ENCODE results near the gene ST8SIA1.

Gene ST8SIA1

GRCh38 chr12:22276867-22277266, 57.6 kb downstream of the ST8SIA1 start:
- H3K4me1 ChIP-seq (ENCODE audit: control insufficient read depth, low read depth, low read length): no peaks in the 10 kb centered on the region
- H3K9ac ChIP-seq (ENCODE audit: low read length): no peak overlapping the region
- H3K27ac ChIP-seq (ENCODE audit: low read length): no peak overlapping the region

DNA sequence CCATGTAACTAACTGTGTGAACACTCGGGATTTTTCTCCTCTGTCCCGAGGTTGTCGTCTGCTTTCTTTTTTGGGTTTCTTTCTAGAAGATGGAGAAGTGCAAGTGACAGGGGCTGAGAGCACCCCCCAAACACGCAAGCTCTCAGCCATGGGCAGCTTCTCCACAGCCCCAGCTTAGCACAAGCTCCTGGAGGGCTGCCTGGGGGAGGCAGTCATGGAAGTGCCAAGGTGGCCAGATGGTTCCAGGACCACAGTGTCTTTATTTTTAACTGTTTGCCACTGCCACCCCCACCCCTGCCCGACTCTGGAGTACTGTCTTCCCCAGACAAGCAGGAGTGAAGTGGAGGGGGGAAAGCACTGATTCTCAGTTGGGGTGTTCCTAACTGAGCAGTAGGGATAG, 58.2 kb downstream of the ST8SIA1 start:
- Histone ChIP-seq H3K27ac (ENCODE audit: low read length) (no peak overlapping the region), H3K4me3 (ENCODE audit: low read length) (no peak overlapping the region), H3K9ac (ENCODE audit: low read length) (no peak overlapping the region), H3K9me3 (ENCODE audit: control insufficient read depth, low read depth, low read length) (no peaks in the 10 kb centered on the region), H3K36me3 (ENCODE audit: control insufficient read depth, low read depth, low read length) (no peaks in the 10 kb centered on the region), H3K27me3 (ENCODE audit: control insufficient read depth, insufficient read depth, low read length) (no peaks in the 10 kb centered on the region), H3K4me1 (ENCODE audit: control insufficient read depth, low read depth, low read length) (no peaks in the 10 kb centered on the region)

More at GRCh38 chr12:22276867-22277266, 57.6 kb downstream of the ST8SIA1 start:
- Histone ChIP-seq H3K4me3 (ENCODE audit: low read length) (no peak overlapping the region), H3K27me3 (ENCODE audit: control insufficient read depth, insufficient read depth, low read length) (no peaks in the 10 kb centered on the region), H3K36me3 (ENCODE audit: control insufficient read depth, low read depth, low read length) (no peaks in the 10 kb centered on the region), H3K9me3 (ENCODE audit: control insufficient read depth, low read depth, low read length) (no peaks in the 10 kb centered on the region)

- Histone ChIP-seq H3K4me3 (ENCODE audit: low read length) (no peak overlapping the region), H3K27me3 (ENCODE audit: control insufficient read depth, insufficient read depth, low read length) (no peaks in the 10 kb centered on the region), H3K4me1 (ENCODE audit: control insufficient read depth, low read depth, low read length) (no peaks in the 10 kb centered on the region), H3K36me3 (ENCODE audit: control insufficient read depth, low read depth, low read length) (no peaks in the 10 kb centered on the region), H3K9me3 (ENCODE audit: control insufficient read depth, low read depth, low read length) (no peaks in the 10 kb centered on the region), H3K27ac (ENCODE audit: low read length) (no peak overlapping the region), H3K9ac (ENCODE audit: low read length) (no peak overlapping the region)
Measured at GRCh38 chr12:22275843-22276242, 58.7 kb downstream of the ST8SIA1 start.

DNA sequence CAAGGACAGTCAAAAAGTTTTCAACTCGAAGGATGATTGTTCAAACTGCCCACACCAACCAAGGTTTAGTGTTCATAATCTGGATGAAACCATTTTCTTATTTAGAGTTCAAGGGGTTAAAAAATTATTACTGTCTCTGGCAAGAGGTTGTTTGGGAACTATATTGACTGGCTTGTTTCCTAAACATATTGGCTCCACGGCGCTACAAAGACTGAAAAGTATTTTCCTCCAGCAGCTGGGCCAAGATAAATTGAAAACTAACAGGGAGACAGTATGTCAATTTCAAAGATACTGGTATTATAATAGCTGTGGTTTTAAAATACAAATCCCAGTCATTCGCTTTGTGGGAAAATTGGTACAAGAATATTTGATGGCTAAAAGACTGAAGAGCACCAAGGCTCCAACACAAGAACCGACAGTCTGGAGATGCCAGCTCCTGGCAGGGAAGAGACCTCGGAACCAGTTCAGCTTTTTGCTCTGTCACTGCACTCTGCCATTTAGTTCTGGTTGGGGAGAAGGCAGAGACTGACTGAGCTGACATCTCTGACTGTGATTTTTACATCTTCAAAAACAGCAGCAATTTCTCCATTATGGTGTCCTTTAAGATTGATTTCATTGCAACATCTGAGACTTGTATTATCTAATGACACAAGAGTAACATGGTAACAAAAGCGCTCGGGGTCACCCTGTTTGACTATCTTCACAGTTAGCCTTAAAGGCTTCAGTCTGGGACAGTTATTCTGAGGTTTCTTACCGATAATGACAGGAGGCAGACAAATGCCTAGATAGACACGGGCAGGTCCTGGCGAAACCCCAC, 62.0 kb downstream of the ST8SIA1 start:
- H3K36me3 ChIP-seq (ENCODE audit: control insufficient read depth, low read depth, low read length): no peaks in the 10 kb centered on the region
- no peaks in the 10 kb centered on the region for H3K4me1 ChIP-seq (ENCODE audit: control insufficient read depth, low read depth, low read length)
- H3K27me3 ChIP-seq (ENCODE audit: control insufficient read depth, insufficient read depth, low read length): no peaks in the 10 kb centered on the region
- H3K27ac ChIP-seq (ENCODE audit: low read length): no peak overlapping the region
- no peaks in the 10 kb centered on the region for H3K9me3 ChIP-seq (ENCODE audit: control insufficient read depth, low read depth, low read length)
- H3K9ac ChIP-seq (ENCODE audit: low read length): no peak overlapping the region
- no peak overlapping the region for H3K4me3 ChIP-seq (ENCODE audit: low read length)

DNA sequence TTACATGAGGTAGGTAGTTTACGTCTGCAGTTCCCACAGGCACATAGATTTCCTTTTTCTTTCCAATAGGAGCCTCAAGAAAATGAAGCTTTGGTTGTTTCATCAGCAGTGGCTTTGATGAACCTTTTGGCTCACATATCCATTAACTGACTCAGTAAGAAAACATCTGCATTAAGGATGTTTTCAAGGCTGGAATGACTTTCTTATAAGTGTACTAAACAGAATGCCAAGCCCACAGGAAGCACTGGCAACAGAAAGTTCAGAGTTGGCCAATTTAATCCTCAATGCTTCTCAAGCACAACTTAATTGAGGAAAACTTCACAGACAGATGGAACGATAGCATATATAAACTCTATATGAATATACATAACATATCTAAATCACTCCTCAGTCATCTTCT, 63.5 kb downstream of the ST8SIA1 start:
- Histone ChIP-seq H3K9me3 (ENCODE audit: control insufficient read depth, low read depth, low read length) (no peaks in the 10 kb centered on the region), H3K9ac (ENCODE audit: low read length) (no peak overlapping the region), H3K27me3 (ENCODE audit: control insufficient read depth, insufficient read depth, low read length) (no peaks in the 10 kb centered on the region), H3K27ac (ENCODE audit: low read length) (no peak overlapping the region), H3K4me1 (ENCODE audit: control insufficient read depth, low read depth, low read length) (no peaks in the 10 kb centered on the region), H3K4me3 (ENCODE audit: low read length) (no peak overlapping the region), H3K36me3 (ENCODE audit: control insufficient read depth, low read depth, low read length) (no peaks in the 10 kb centered on the region)

DNA sequence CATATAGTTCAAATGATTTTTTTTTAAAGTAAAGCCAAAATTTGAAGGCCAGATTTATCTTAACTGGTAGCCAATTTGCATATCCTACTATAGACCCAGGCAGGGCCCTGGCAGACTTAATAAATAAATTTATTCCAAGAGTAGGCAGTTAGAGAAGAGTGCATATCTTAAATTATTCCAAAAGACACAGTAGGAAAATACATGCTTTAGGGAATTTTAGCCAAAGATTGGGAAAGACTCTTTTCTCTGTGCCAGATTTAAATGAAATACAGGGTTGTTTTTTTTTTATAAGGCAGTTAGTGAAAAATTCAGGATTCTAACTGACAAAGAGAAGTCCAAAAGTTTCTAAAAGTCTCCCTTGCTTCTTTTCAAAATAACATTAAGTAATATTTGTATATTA, 65.5 kb downstream of the ST8SIA1 start:
- Histone ChIP-seq H3K9ac (ENCODE audit: low read length) (no peak overlapping the region), H3K4me3 (ENCODE audit: low read length) (no peak overlapping the region)

DNA sequence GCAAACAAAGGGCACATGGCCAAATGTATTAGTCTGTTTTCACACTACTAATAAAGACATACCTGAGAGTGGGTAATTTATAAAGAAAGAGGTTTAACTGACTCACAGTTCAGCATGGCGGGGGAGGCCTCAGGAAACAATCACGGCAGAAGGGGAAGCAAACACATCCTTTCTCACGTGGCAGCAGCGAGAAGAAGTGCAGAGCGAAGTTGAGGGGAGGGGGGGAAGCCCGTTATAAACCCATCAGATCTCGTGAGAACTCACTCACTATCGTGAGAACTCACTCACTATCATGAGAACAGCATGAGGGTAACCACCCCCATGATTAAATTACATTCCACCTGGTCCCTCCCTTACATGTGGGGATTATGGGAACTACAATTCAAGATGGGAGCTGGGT, 66.1 kb downstream of the ST8SIA1 start:
- H3K9ac ChIP-seq (ENCODE audit: low read length): no peak overlapping the region

More for the DNA sequence above, 65.5 kb downstream of the ST8SIA1 start:
- H3K9me3 ChIP-seq (ENCODE audit: control insufficient read depth, low read depth, low read length): no peaks in the 10 kb centered on the region
- no peaks in the 10 kb centered on the region for H3K27me3 ChIP-seq (ENCODE audit: control insufficient read depth, insufficient read depth, low read length)
- no peaks in the 10 kb centered on the region for H3K4me1 ChIP-seq (ENCODE audit: control insufficient read depth, low read depth, low read length)
- H3K36me3 ChIP-seq (ENCODE audit: control insufficient read depth, low read depth, low read length): no peaks in the 10 kb centered on the region
- no peak overlapping the region for H3K27ac ChIP-seq (ENCODE audit: low read length)

GRCh38 chr12:22266101-22266500, 68.4 kb downstream of the ST8SIA1 start:
- no peak overlapping the region for H3K9ac ChIP-seq (ENCODE audit: low read length)
- H3K27me3 ChIP-seq (ENCODE audit: control insufficient read depth, insufficient read depth, low read length): no peaks in the 10 kb centered on the region
- peaks cover 11% of the 10 kb centered on the region for H3K4me1 ChIP-seq (ENCODE audit: control insufficient read depth, low read depth, low read length)
- H3K4me3 ChIP-seq (ENCODE audit: low read length): no peak overlapping the region
- H3K9me3 ChIP-seq (ENCODE audit: control insufficient read depth, low read depth, low read length): no peaks in the 10 kb centered on the region
- no peaks in the 10 kb centered on the region for H3K36me3 ChIP-seq (ENCODE audit: control insufficient read depth, low read depth, low read length)
- no peak overlapping the region for H3K27ac ChIP-seq (ENCODE audit: low read length)

More for the DNA sequence above, 66.1 kb downstream of the ST8SIA1 start:
- Histone ChIP-seq H3K4me3 (ENCODE audit: low read length) (no peak overlapping the region), H3K9me3 (ENCODE audit: control insufficient read depth, low read depth, low read length) (no peaks in the 10 kb centered on the region), H3K27me3 (ENCODE audit: control insufficient read depth, insufficient read depth, low read length) (no peaks in the 10 kb centered on the region), H3K27ac (ENCODE audit: low read length) (no peak overlapping the region), H3K4me1 (ENCODE audit: control insufficient read depth, low read depth, low read length) (no peaks in the 10 kb centered on the region), H3K36me3 (ENCODE audit: control insufficient read depth, low read depth, low read length) (no peaks in the 10 kb centered on the region)

DNA sequence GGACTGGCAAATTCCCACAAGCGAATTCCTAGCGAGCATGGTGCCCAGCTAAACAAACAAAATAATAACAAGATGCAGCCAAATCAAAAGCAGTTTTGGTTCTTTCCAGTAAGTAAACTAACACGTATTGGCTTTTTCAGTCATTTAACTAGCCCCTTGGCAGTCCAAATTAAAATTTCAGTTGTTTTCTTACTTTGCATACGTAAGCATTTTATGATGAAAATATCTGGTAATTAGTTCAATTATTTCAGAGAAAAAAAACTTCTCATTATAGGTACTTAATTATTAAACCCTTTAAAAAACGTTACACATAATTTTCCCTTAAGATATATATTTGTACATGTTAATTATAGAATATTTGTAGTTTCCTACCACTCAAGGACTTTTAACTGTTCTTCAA, 70.1 kb downstream of the ST8SIA1 start:
- no peak overlapping the region for H3K9ac ChIP-seq (ENCODE audit: low read length)
- H3K36me3 ChIP-seq (ENCODE audit: control insufficient read depth, low read depth, low read length): no peaks in the 10 kb centered on the region
- H3K27ac ChIP-seq (ENCODE audit: low read length): no peak overlapping the region
- no peaks in the 10 kb centered on the region for H3K27me3 ChIP-seq (ENCODE audit: control insufficient read depth, insufficient read depth, low read length)
- no peaks in the 10 kb centered on the region for H3K9me3 ChIP-seq (ENCODE audit: control insufficient read depth, low read depth, low read length)
- no peak overlapping the region for H3K4me3 ChIP-seq (ENCODE audit: low read length)
- peaks cover 11% of the 10 kb centered on the region for H3K4me1 ChIP-seq (ENCODE audit: control insufficient read depth, low read depth, low read length)

DNA sequence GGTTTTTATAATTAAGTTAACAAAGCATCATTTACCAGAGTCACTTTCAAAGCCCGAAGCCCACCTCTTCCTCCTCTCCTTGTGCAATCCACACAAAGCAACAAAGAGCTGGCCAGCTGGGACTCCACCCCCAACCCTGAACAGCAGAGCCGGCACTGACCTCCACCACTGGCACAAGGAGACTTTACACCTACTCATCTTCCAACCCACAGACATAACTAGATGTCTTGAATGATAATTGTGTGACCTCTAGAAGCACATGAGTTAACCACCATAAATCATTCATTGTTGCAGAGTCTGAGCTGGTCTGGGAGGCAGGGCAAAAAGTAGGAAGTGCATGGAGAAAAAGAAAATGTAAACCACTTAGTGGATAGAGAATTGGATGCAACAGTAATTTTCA, 72.2 kb downstream of the ST8SIA1 start:
- H3K9me3 ChIP-seq (ENCODE audit: control insufficient read depth, low read depth, low read length): no peaks in the 10 kb centered on the region
- no peak overlapping the region for H3K9ac ChIP-seq (ENCODE audit: low read length)
- no peak overlapping the region for H3K27ac ChIP-seq (ENCODE audit: low read length)
- no peaks in the 10 kb centered on the region for H3K36me3 ChIP-seq (ENCODE audit: control insufficient read depth, low read depth, low read length)
- no peaks in the 10 kb centered on the region for H3K27me3 ChIP-seq (ENCODE audit: control insufficient read depth, insufficient read depth, low read length)
- peaks cover 11% of the 10 kb centered on the region for H3K4me1 ChIP-seq (ENCODE audit: control insufficient read depth, low read depth, low read length)
- H3K4me3 ChIP-seq (ENCODE audit: low read length): no peak overlapping the region

- Histone ChIP-seq H3K27ac (ENCODE audit: low read length) (no peak overlapping the region), H3K4me3 (ENCODE audit: low read length) (no peak overlapping the region)
Measured at GRCh38 chr12:22257100-22257499, 77.4 kb downstream of the ST8SIA1 start.

GRCh38 chr12:22256605-22257004, 77.9 kb downstream of the ST8SIA1 start:
- Histone ChIP-seq H3K4me1 (ENCODE audit: control insufficient read depth, low read depth, low read length) (peaks cover 10% of the 10 kb centered on the region), H3K36me3 (ENCODE audit: control insufficient read depth, low read depth, low read length) (no peaks in the 10 kb centered on the region), H3K4me3 (ENCODE audit: low read length) (no peak overlapping the region), H3K27me3 (ENCODE audit: control insufficient read depth, insufficient read depth, low read length) (no peaks in the 10 kb centered on the region), H3K9me3 (ENCODE audit: control insufficient read depth, low read depth, low read length) (no peaks in the 10 kb centered on the region), H3K9ac (ENCODE audit: low read length) (no peak overlapping the region), H3K27ac (ENCODE audit: low read length) (no peak overlapping the region)

More at GRCh38 chr12:22257100-22257499, 77.4 kb downstream of the ST8SIA1 start:
- Histone ChIP-seq H3K4me1 (ENCODE audit: control insufficient read depth, low read depth, low read length) (peaks cover 15% of the 10 kb centered on the region), H3K36me3 (ENCODE audit: control insufficient read depth, low read depth, low read length) (no peaks in the 10 kb centered on the region), H3K9me3 (ENCODE audit: control insufficient read depth, low read depth, low read length) (no peaks in the 10 kb centered on the region), H3K9ac (ENCODE audit: low read length) (no peak overlapping the region), H3K27me3 (ENCODE audit: control insufficient read depth, insufficient read depth, low read length) (no peaks in the 10 kb centered on the region)
